ENCODE data around the gene DET1.

DNA sequence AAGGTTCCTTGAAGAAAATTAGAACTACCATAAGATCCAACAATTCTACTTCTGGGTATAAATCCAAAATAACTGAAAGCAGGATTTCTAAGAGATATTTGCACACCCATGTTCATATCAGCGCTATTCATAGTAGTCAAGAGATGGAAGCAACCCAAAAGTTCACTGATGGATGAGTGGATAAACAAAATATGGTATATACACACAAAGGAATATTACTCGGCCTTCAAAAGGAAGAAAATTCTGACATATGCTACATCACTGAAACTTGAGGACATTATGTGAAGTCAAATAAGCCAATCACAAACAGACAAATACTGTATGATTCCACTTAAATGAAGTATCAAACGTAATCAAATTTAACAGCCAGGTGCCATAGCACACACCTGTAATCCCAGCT is 13.1 kb downstream of the DET1 start:
- TF ChIP-seq CTCF (IDR thresholded peaks at IDR 0.05): no peak
- TF ChIP-seq POLR2A (IDR thresholded peaks at IDR 0.05): no peak
- no peak for TF ChIP-seq EP300 (IDR thresholded peaks at IDR 0.05)

Measured in ovary (tissue), 3 donors.